Kidney (tissue), 14 donors: ENCODE measurements around the gene RXRB. TPM values are rescaled to one million over a fixed set of nuclear protein-coding genes. Genes with fewer than 3 reads are reported as not detected.
A peak's percentile ranks its signal among the peaks of the same experiment; 100 is the strongest.
"Not testable (repeated sequence)": the region's sequence is repeated elsewhere in the genome, so short reads cannot be mapped to it uniquely, and the experiment has no call there.

Experiments used
- DNase-seq, 5 donors: peaks; one replicate each; pipeline ENCODE4 v3.0.0-alpha.2; 2013 to 2020
- FAIRE-seq: peaks from 2 replicates; lab custom pipeline; 2012; peaks lifted over from hg19 to GRCh38; lab: Jason Lieb, UNC
- H3K27ac ChIP-seq, 2 donors: one replicate each; pipeline ENCODE4 v1.7.0; 2013; ENCODE audit warnings: low read depth in 2 of 2, low read length in 2 of 2, inconsistent platforms in 1 of 2
- H3K27me3 ChIP-seq: one replicate; pipeline ENCODE4 v1.7.1; 2013; ENCODE audit warnings: low read length, inconsistent platforms; ENCODE audit not compliant: control insufficient read depth, insufficient read depth
- H3K36me3 ChIP-seq, 3 donors: one replicate each; pipeline versions ENCODE4 v1.7.0 to v1.7.1; 2013; ENCODE audit warnings: low read length in 3 of 3, control low read depth in 1 of 3, inconsistent platforms in 1 of 3; ENCODE audit not compliant: insufficient read depth in 3 of 3, control insufficient read depth in 2 of 3
- H3K4me1 ChIP-seq, 3 donors: one replicate each; pipeline versions ENCODE4 v1.7.0 to v1.7.1; 2013; ENCODE audit warnings: low read length in 3 of 3, inconsistent platforms in 1 of 3, low read depth in 1 of 3; ENCODE audit not compliant: control insufficient read depth in 2 of 3, insufficient read depth in 2 of 3
- H3K4me3 ChIP-seq, 3 donors: one replicate each; pipeline versions ENCODE4 v1.7.0 to v1.8.1; 2013; ENCODE audit warnings: low read length in 3 of 3, control low read depth in 1 of 3, inconsistent platforms in 1 of 3
- H3K9ac ChIP-seq, 3 donors: one replicate each; pipeline versions ENCODE4 v1.7.0 to v1.7.1; 2013; ENCODE audit warnings: low read length in 3 of 3, control low read depth in 1 of 3, inconsistent platforms in 1 of 3
- H3K9me3 ChIP-seq, 3 donors: one replicate each; pipeline versions ENCODE4 v1.7.0 to v1.7.1; 2013; ENCODE audit warnings: low read length in 3 of 3, control low read depth in 1 of 3, inconsistent platforms in 1 of 3; ENCODE audit not compliant: control insufficient read depth in 2 of 3, insufficient read depth in 1 of 3
- CTCF ChIP-seq: IDR thresholded peaks from 3 replicates; pipeline ENCODE4 v1.5.1; 2012; ENCODE audit warnings: mild to moderate bottlenecking, moderate library complexity, borderline replicate concordance; ENCODE audit not compliant: insufficient read depth; ENCODE audit errors: extremely low read depth
- intact Hi-C: fragments of 100-400 bp; cut with DNase I; formaldehyde crosslinking; loops from one replicate; pipeline ENCODE4 v1.11.1; 2022
- polyA plus RNA-seq: library from polyadenylated mRNA; stranded (reverse); fragments of 350-450 nt; fragmentation: Illumina TruSeq; extraction: RNeasy Lipid Tissue Mini Kit (QIAGEN cat#74804); gene quantifications from one replicate; pipeline ENCODE4 v1.2.3, GENCODE V29; 2014; ENCODE audit warnings: low read depth, low replicate concordance; ENCODE audit not compliant: insufficient read depth
- total RNA-seq: library from RNA; stranded (reverse); fragmentation: NEBNext Ultra II Directional; extraction: Animal tissue kit (Norgen Biotek cat#: 25700); gene quantifications from one replicate; pipeline ENCODE4 v1.2.1, GENCODE V29; 2021
- donor health status: control.
- donor health status: control.
- donor health status: control.
- donor health status: control.
- donor health status: control.
- donor health status: DM: yes; HTN: yes; CAD: no.
- donor health status: Normal renal cell carcinoma (clear cell type).

RXRB gene
- total and polyA plus RNA-seq, 2 donors from 2014 or later, result 35.7 to 52.2 TPM

- no peak overlapping the region for H3K27ac ChIP-seq
- no peaks in the 10 kb centered on the region for H3K4me1 ChIP-seq
- H3K9me3 ChIP-seq, result no peaks in the 10 kb centered on the region
- H3K4me3 ChIP-seq, result no peak overlapping the region
- intact Hi-C loops, result no loop called here
- DNase-seq (no peak), FAIRE-seq (no peak)
- no peaks in the 10 kb centered on the region for H3K27me3 ChIP-seq
- no peaks in the 10 kb centered on the region for H3K36me3 ChIP-seq
- H3K9ac ChIP-seq, result no peak overlapping the region
- no peak for TF ChIP-seq CTCF
Measured at GRCh38 chr6:33151050-33151449, 49.4 kb downstream of the RXRB start.

DNA sequence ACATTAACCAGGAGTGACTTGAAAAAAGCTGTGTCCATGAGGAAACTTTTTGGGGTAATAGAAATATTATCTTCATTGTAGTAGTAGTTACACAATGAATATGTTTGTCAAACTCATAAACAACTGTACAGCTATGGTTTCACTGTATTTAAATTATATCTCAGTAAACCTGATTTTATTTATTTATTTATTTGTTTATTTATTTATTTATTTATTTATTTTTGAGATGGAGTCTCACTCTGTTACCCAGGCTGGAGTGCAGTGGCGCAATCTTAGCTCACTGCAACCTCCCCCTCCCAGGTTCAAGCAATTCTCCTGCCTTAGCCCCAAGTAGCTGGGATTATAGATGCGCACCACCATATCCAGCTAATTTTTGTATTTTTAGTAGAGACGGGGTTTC is 49.9 kb downstream of the RXRB start:
- H3K36me3 ChIP-seq, FAIRE-seq, H3K9me3 ChIP-seq, H3K4me3 ChIP-seq, DNase-seq, H3K27ac ChIP-seq, H3K9ac ChIP-seq, intact Hi-C loops, H3K27me3 ChIP-seq, H3K4me1 ChIP-seq: not testable (repeated sequence)

GRCh38 chr6:33147807-33148666 is 52.4 kb downstream of the RXRB start:
- no peak overlapping the region for H3K9ac ChIP-seq
- H3K4me3 ChIP-seq, result no peak overlapping the region
- H3K27me3 ChIP-seq, result no peaks in the 10 kb centered on the region
- H3K36me3 ChIP-seq, result no peaks in the 10 kb centered on the region
- H3K27ac ChIP-seq, result no peak overlapping the region
- DNase-seq, result peak in 2 of 5 donors; percentile 63 to 80
- intact Hi-C loops, result no loop called here
- peaks cover 0 to 3% (median 0%) of the 10 kb centered on the region in 3 donors for H3K4me1 ChIP-seq
- H3K9me3 ChIP-seq, result no peaks in the 10 kb centered on the region
- FAIRE-seq, result peak; percentile 96
- TF ChIP-seq CTCF, result peak; percentile 64

- no peak overlapping the region for H3K9ac ChIP-seq
- H3K36me3 ChIP-seq, result no peaks in the 10 kb centered on the region
- no peaks in the 10 kb centered on the region for H3K27me3 ChIP-seq
- H3K9me3 ChIP-seq, result no peaks in the 10 kb centered on the region
- intact Hi-C loops, result no loop called here
- FAIRE-seq, result no peak
- H3K27ac ChIP-seq, result no peak overlapping the region
- peak in 2 of 5 donors; percentile 27 to 39 for DNase-seq
- no peak for TF ChIP-seq CTCF
- no peak overlapping the region for H3K4me3 ChIP-seq
- H3K4me1 ChIP-seq, result peaks cover 0 to 3% (median 0%) of the 10 kb centered on the region in 3 donors
Measured at GRCh38 chr6:33144373-33144772, 56.1 kb downstream of the RXRB start.
